ENCODE measurements around the gene ABCB11. TPM values are rescaled to one million over a fixed set of nuclear protein-coding genes. Genes with fewer than 3 reads are reported as not detected.
"Not testable (repeated sequence)": the region's sequence is repeated elsewhere in the genome, so short reads cannot be mapped to it uniquely, and the experiment has no call there.

ABCB11 gene
- total RNA-seq, 4 donors from 2014 or later = 0.13 TPM; not detected in 3

- Histone ChIP-seq H3K4me1 (no peaks in the 10 kb centered on the region), H3K27me3 (no peaks in the 10 kb centered on the region), H3K4me3 (no peak within 1 kb of the TSS), H3K27ac (no peak within 1 kb of the TSS), H3K36me3 (no peaks in the 10 kb centered on the region), H3K9me3 (no peaks in the 10 kb centered on the region)
- WGBS, 2 donors (ENCODE audit: low coverage in 1 of 2) = 58 to 74% methylated on average over 3 to 5 of the region's 5 CpGs
- TF ChIP-seq POLR2AphosphoS5 (IDR thresholded peaks at IDR 0.05) (no peak), CTCF (IDR thresholded peaks at IDR 0.05) (no peak), POLR2A (IDR thresholded peaks at IDR 0.05) (no peak), EP300 (IDR thresholded peaks at IDR 0.05) (no peak)
- no peak for ATAC-seq
These were observed 38.2 kb upstream of the ABCB11 start, which contains the start of gene DHRS9 for GRCh38 chr2:169069341-169069740. Gene DHRS9 (plus strand): TSS chr2:169069563. CDS start chr2:169081582, 12,019 bp downstream.

- no peak for TF ChIP-seq EP300 (IDR thresholded peaks at IDR 0.05)
- no peak overlapping the region for H3K4me3 ChIP-seq
- no peaks in the 10 kb centered on the region for H3K27me3 ChIP-seq
- no peaks in the 10 kb centered on the region for H3K4me1 ChIP-seq
- WGBS, 2 donors (ENCODE audit: low coverage in 1 of 2) = 40 to 43% methylated on average over 1 of the region's 1 CpG
- H3K27ac ChIP-seq = no peak overlapping the region
- no peaks in the 10 kb centered on the region for H3K9me3 ChIP-seq
- ATAC-seq = no peak
- H3K36me3 ChIP-seq = no peaks in the 10 kb centered on the region
These were observed 35.8 kb upstream of the ABCB11 start for GRCh38 chr2:169066897-169067296.

- ATAC-seq = no peak
- Histone ChIP-seq H3K4me1 (no peaks in the 10 kb centered on the region), H3K4me3 (no peak overlapping the region), H3K36me3 (no peaks in the 10 kb centered on the region), H3K27ac (no peak overlapping the region), H3K27me3 (no peaks in the 10 kb centered on the region), H3K9me3 (no peaks in the 10 kb centered on the region)
- TF ChIP-seq EP300 (IDR thresholded peaks at IDR 0.05) = no peak
- TF ChIP-seq CTCF (IDR thresholded peaks at IDR 0.05) = no peak
- no peak for TF ChIP-seq POLR2A (IDR thresholded peaks at IDR 0.05)
- no peak for TF ChIP-seq POLR2AphosphoS5 (IDR thresholded peaks at IDR 0.05)
- 63 to 76% methylated on average over 2 of the region's 2 CpGs for WGBS, 2 donors (ENCODE audit: low coverage in 1 of 2)
These were observed 34.9 kb upstream of the ABCB11 start for GRCh38 chr2:169065864-169066517.

GRCh38 chr2:169065422-169065821 is 34.3 kb upstream of the ABCB11 start:
- no peak for ATAC-seq
- Histone ChIP-seq H3K4me1 (no peaks in the 10 kb centered on the region), H3K9me3 (no peaks in the 10 kb centered on the region), H3K27ac (no peak overlapping the region), H3K36me3 (no peaks in the 10 kb centered on the region), H3K27me3 (no peaks in the 10 kb centered on the region), H3K4me3 (no peak overlapping the region)
- 67 to 71% methylated on average over 1 of the region's 1 CpG for WGBS, 2 donors (ENCODE audit: low coverage in 1 of 2)
- TF ChIP-seq POLR2AphosphoS5 (IDR thresholded peaks at IDR 0.05) = no peak
- TF ChIP-seq CTCF (IDR thresholded peaks at IDR 0.05) = no peak
- TF ChIP-seq EP300 (IDR thresholded peaks at IDR 0.05) = no peak
- TF ChIP-seq POLR2A (IDR thresholded peaks at IDR 0.05) = no peak

GRCh38 chr2:169064199-169064598 is 33.1 kb upstream of the ABCB11 start:
- not testable (repeated sequence) for H3K27me3 ChIP-seq, H3K4me1 ChIP-seq, H3K36me3 ChIP-seq, H3K9me3 ChIP-seq, H3K27ac ChIP-seq, H3K4me3 ChIP-seq, ATAC-seq
- WGBS, 2 donors (ENCODE audit: low coverage in 1 of 2) = 97 to 98% methylated on average over 9 to 12 of the region's 17 CpGs

- not testable (repeated sequence) for H3K36me3 ChIP-seq, H3K27me3 ChIP-seq, ATAC-seq, H3K27ac ChIP-seq, H3K4me3 ChIP-seq, H3K4me1 ChIP-seq
- 78 to 88% methylated on average over 1 to 2 of the region's 2 CpGs for WGBS, 2 donors (ENCODE audit: low coverage in 1 of 2)
- peaks cover 0 to 43% (median 0%) of the 10 kb centered on the region in 3 donors for H3K9me3 ChIP-seq
These were observed 23.5 kb upstream of the ABCB11 start for GRCh38 chr2:169054575-169054974.
